DOHH2 (cell line): ENCODE results near the gene GNAT1.

Experiments
- H3F3A ChIP-seq: fragments of 200-600 bp; sonication (generic), shearing (Covaris generic); 2 replicates; pipeline ENCODE4 v1.6.0; 2016; ENCODE audit warnings: antibody characterized with exemption, mild to moderate bottlenecking; ENCODE audit not compliant: control insufficient read depth, insufficient read depth
- H3K27ac ChIP-seq: fragments of 200-600 bp; sonication (generic); 2 replicates; pipeline ENCODE4 v1.5.1; 2014; ENCODE audit warnings: low read depth, mild to moderate bottlenecking, low read length, moderate library complexity
- H3K27me3 ChIP-seq: fragments of 200-600 bp; sonication (generic); 2 replicates; pipeline ENCODE4 v1.6.1; 2014; ENCODE audit warnings: mild to moderate bottlenecking, low read length, mixed read lengths; ENCODE audit not compliant: control insufficient read depth
- H3K36me3 ChIP-seq: fragments of 200-600 bp; sonication (generic); 2 replicates; pipeline ENCODE4 v1.6.1; 2014; ENCODE audit warnings: mild to moderate bottlenecking, low read length, moderate library complexity, mixed read lengths; ENCODE audit not compliant: control insufficient read depth
- H3K4me1 ChIP-seq: fragments of 200-600 bp; sonication (generic); 2 replicates; pipeline ENCODE4 v1.6.1; 2014; ENCODE audit warnings: mild to moderate bottlenecking, low read length, mixed read lengths; ENCODE audit not compliant: control insufficient read depth
- H3K4me2 ChIP-seq: fragments of 200-600 bp; sonication (generic); 2 replicates; pipeline ENCODE4 v1.6.0; 2014; ENCODE audit warnings: mild to moderate bottlenecking, low read length, moderate library complexity
- H3K4me3 ChIP-seq: fragments of 200-600 bp; sonication (generic); 2 replicates; pipeline ENCODE4 v1.5.1; 2014; ENCODE audit warnings: mild to moderate bottlenecking, low read length, mixed read lengths
- H3K79me2 ChIP-seq: fragments of 200-600 bp; sonication (generic); 2 replicates; pipeline ENCODE4 v1.6.1; 2014; ENCODE audit warnings: mild to moderate bottlenecking, low read length, mixed read lengths; ENCODE audit not compliant: control insufficient read depth
- H3K9me2 ChIP-seq: fragments of 200-600 bp; sonication (generic); replicated peaks from 2 replicates; pipeline ENCODE4 v1.6.1; 2014; ENCODE audit warnings: mild to moderate bottlenecking, low read length, mixed read lengths; ENCODE audit not compliant: control insufficient read depth
- H3K9me3 ChIP-seq: fragments of 200-600 bp; sonication (generic); 2 replicates; pipeline ENCODE4 v1.6.1; 2014; ENCODE audit warnings: antibody characterized with exemption, low read length, mixed read lengths; ENCODE audit not compliant: control insufficient read depth, insufficient read depth
- H4K20me1 ChIP-seq: fragments of 200-600 bp; sonication (generic); 2 replicates; pipeline ENCODE4 v1.6.0; 2014; ENCODE audit warnings: low read depth, mild to moderate bottlenecking, antibody characterized with exemption, low read length, moderate library complexity; ENCODE audit not compliant: control insufficient read depth, insufficient read depth
- EZH2phosphoT487 ChIP-seq: fragments of 200-600 bp; sonication (generic); IDR thresholded peaks from 2 replicates; pipeline ENCODE4 v1.6.1; 2017; ENCODE audit warnings: borderline replicate concordance, mild to moderate bottlenecking, antibody characterized with exemption, low read length, moderate library complexity, mixed read lengths
- TF ChIP-seq, protein P1 (sequence below): fragments of 200-600 bp; sonication (generic); IDR thresholded peaks from one replicate; pipeline ENCODE4 v1.5.1; 2014; ENCODE audit warnings: antibody characterized with exemption, mild to moderate bottlenecking, low read depth, low read length; ENCODE audit not compliant: poor library complexity, severe bottlenecking

Gene GNAT1

DNA sequence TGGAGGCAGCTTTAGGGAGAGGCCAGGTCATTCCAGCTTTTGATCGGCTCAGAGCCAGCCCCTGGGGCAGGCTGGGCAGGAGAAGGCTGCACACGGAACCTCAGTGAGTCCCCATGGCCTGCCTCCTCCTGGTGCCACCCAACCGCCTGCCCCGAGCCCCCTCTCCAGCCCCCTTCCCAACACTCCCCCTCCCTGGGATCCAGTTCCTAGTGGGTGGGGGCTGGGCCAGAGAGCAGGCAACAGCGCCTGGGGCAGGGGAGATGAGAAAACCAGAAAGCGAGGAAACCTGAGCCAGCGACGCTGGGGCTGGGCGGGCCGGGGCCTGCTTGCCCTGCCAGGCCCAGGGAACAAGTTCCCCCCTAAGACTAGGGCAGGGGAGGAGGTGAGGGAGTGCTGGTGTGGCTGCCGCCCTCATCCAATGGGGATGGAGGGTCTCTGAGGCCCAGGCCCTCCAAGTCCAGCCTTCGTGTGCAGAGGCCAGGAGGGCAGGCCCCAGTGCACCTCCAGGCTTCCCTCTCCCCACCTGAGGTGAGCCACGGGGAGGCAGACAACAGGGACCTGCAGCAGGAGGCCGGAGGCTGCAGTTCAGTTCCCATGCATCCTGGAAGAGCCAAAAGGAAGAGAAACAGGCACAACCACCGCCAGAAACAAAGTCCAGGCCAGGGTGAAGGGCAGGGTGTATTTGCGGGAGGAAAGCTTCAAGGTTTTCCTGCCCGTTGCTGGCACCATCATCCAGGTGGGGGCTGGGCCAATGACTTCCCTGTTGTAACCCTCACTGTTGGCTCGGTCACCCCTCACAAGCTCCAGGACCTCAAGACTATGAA lies 40.3 kb upstream of the GNAT1 start:
- Histone ChIP-seq H3K27ac (no peak overlapping the region), H3K4me1 (peaks cover 12% of the 10 kb centered on the region), H3K4me2 (no peak overlapping the region), H3K79me2 (no peaks in the 10 kb centered on the region), H3F3A (no peaks in the 10 kb centered on the region), H3K9me3 (no peaks in the 10 kb centered on the region), H3K36me3 (no peaks in the 10 kb centered on the region), H3K27me3 (peaks cover 26% of the 10 kb centered on the region), H3K9me2 (no peaks in the 10 kb centered on the region), H4K20me1 (no peaks in the 10 kb centered on the region), H3K4me3 (no peak overlapping the region)
- TF ChIP-seq, protein P1, sequence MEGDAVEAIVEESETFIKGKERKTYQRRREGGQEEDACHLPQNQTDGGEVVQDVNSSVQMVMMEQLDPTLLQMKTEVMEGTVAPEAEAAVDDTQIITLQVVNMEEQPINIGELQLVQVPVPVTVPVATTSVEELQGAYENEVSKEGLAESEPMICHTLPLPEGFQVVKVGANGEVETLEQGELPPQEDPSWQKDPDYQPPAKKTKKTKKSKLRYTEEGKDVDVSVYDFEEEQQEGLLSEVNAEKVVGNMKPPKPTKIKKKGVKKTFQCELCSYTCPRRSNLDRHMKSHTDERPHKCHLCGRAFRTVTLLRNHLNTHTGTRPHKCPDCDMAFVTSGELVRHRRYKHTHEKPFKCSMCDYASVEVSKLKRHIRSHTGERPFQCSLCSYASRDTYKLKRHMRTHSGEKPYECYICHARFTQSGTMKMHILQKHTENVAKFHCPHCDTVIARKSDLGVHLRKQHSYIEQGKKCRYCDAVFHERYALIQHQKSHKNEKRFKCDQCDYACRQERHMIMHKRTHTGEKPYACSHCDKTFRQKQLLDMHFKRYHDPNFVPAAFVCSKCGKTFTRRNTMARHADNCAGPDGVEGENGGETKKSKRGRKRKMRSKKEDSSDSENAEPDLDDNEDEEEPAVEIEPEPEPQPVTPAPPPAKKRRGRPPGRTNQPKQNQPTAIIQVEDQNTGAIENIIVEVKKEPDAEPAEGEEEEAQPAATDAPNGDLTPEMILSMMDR: no peak
- TF ChIP-seq EZH2phosphoT487: no peak

DNA sequence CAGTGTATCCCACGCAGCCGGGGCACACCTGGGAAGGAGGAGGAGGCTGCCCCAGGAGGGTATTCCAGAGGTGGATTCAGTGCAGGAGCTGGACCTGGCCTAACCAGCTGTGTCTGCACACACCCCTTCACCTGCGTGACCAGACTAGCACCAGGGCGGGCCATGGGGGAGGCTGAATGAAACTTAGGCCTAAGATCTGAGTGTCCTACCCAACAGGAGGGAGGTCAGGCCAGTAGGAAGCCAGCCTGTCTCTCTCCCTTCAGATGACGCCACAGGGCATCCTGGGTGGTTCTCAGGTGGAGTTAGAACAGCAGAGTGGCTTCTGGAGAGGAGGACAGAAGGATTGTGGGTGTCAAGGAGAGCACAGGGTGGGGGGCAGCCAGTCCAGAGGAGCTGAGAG lies 39.7 kb upstream of the GNAT1 start:
- peaks cover 33% of the 10 kb centered on the region for H3K27me3 ChIP-seq

DNA sequence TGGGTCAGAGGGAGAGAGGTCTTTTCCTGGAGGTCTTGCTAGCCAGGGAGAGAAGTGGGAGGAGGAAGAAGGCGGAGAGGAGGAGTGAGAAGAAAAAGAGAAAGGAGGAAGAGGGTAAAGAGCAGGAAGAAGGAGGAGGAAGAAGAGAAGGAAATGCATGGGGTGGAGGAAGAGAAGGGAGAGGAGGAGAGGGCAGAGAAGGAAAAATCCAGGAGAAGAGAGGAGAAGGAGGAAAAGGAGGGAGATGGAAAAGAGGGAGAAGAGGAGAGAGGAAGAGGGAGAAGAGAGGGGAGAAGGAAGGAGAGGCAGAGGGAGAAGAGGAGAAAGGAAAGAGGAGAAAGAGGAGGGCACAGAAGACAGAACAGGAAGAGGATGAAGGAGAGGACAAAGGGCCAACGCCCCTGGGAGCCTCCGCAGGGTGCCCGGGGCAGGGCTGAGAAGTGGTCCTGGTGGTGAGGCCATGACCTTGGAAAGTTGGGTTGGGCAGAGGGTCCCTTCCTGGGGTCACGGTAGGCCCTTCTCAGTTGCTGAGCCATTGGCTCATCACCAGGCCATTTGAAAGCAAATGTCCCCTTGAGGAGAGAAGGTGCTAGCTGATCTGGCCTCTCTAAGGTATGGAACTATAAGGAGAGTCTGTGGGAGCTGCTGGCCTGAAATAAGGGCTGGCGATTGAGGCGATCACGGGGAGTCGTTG lies 37.5 kb upstream of the GNAT1 start:
- no peaks in the 10 kb centered on the region for H3K36me3 ChIP-seq
- H3K4me3 ChIP-seq: peak overlapping the region; percentile 71
- no peak overlapping the region for H3K27ac ChIP-seq
- no peak for TF ChIP-seq EZH2phosphoT487
- TF ChIP-seq, protein P1: no peak
- H3K9me3 ChIP-seq: no peaks in the 10 kb centered on the region
- H3F3A ChIP-seq: no peaks in the 10 kb centered on the region
- H3K27me3 ChIP-seq: peaks cover 35% of the 10 kb centered on the region
- no peaks in the 10 kb centered on the region for H3K79me2 ChIP-seq
- no peaks in the 10 kb centered on the region for H4K20me1 ChIP-seq
- H3K9me2 ChIP-seq: no peaks in the 10 kb centered on the region
- peaks cover 21% of the 10 kb centered on the region for H3K4me1 ChIP-seq
- peak overlapping the region; percentile 71 for H3K4me2 ChIP-seq

More for the DNA sequence above, 39.7 kb upstream of the GNAT1 start:
- Histone ChIP-seq H3K9me3 (no peaks in the 10 kb centered on the region), H3K79me2 (no peaks in the 10 kb centered on the region), H3F3A (no peaks in the 10 kb centered on the region), H3K36me3 (no peaks in the 10 kb centered on the region), H4K20me1 (no peaks in the 10 kb centered on the region), H3K27ac (no peak overlapping the region), H3K9me2 (no peaks in the 10 kb centered on the region), H3K4me1 (peaks cover 12% of the 10 kb centered on the region), H3K4me2 (no peak overlapping the region), H3K4me3 (no peak overlapping the region)
- TF ChIP-seq, protein P1: no peak
- no peak for TF ChIP-seq EZH2phosphoT487
